Tibial nerve (tissue), 4 donors: ENCODE data around the gene KIF12.

Source experiments
- EP300 ChIP-seq, 2 donors: sonication (generic); formaldehyde crosslinking; IDR thresholded peaks; one replicate each; pipeline ENCODE4 v1.6.1; 2017; ENCODE audit warnings: antibody characterized with exemption in 2 of 2, mild to moderate bottlenecking in 1 of 2
- POLR2A ChIP-seq, 2 donors: fragments of 450-650 bp; IDR thresholded peaks; one replicate each; pipeline ENCODE4 v1.6.1; 2017; ENCODE audit warnings: antibody characterized with exemption in 2 of 2, mild to moderate bottlenecking in 2 of 2, moderate library complexity in 2 of 2
- TF ChIP-seq, protein P1 (sequence below), 5 experiments: fragments of 200-600 bp in 3 of 5; fragments of 450-650 bp in 2 of 5; sonication (generic) in 3 of 5; IDR thresholded peaks; one replicate each; pipeline ENCODE4 v1.5.1; 2016 to 2019; ENCODE audit warnings: antibody characterized with exemption in 5 of 5, mild to moderate bottlenecking in 3 of 5, moderate library complexity in 2 of 5

DNA sequence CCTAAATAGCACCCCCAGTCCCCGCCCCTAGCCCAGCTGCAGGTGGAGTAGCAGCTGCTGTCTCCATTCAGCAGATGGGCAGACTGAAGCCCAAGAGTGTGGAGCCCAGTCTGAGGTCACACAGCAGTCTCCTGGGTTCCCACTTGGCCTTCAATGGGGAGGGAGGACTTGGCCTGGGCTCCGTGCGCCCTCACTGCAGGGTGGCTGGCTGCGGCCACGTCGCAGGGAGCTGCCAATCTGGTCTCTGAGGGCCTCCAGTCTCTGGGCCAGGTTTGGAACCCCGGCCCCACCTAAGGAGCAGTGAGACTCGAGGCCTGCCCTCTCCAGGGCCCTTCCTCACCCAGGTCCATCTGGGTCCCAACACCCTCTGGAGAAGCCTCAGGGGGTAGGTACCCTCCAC lies 7.4 kb downstream of the KIF12 start:
- TF ChIP-seq, protein P1, sequence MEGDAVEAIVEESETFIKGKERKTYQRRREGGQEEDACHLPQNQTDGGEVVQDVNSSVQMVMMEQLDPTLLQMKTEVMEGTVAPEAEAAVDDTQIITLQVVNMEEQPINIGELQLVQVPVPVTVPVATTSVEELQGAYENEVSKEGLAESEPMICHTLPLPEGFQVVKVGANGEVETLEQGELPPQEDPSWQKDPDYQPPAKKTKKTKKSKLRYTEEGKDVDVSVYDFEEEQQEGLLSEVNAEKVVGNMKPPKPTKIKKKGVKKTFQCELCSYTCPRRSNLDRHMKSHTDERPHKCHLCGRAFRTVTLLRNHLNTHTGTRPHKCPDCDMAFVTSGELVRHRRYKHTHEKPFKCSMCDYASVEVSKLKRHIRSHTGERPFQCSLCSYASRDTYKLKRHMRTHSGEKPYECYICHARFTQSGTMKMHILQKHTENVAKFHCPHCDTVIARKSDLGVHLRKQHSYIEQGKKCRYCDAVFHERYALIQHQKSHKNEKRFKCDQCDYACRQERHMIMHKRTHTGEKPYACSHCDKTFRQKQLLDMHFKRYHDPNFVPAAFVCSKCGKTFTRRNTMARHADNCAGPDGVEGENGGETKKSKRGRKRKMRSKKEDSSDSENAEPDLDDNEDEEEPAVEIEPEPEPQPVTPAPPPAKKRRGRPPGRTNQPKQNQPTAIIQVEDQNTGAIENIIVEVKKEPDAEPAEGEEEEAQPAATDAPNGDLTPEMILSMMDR (IDR thresholded peaks at IDR 0.05), result no peak
- TF ChIP-seq POLR2A (IDR thresholded peaks at IDR 0.05) (no peak), EP300 (IDR thresholded peaks at IDR 0.05) (no peak)
